Heart right ventricle (tissue), 16 donors: ENCODE data around the gene CAMK2N2. TPM values are rescaled to one million over a fixed set of nuclear protein-coding genes. Genes with fewer than 3 reads are reported as not detected.

Source experiments
- ATAC-seq, 8 donors: fragments of 200-7000 bp; cut with Tn5 transposase; one replicate each; pipeline ENCODE4 v1.9.1; 2020; ENCODE audit warnings: mild to moderate bottlenecking in 8 of 8, moderate library complexity in 8 of 8, moderate number of reproducible peaks in 1 of 8
- DNase-seq, 2 donors: peaks; one replicate each; pipeline ENCODE4 v3.0.0-alpha.2; 2020
- H3K27ac ChIP-seq, 10 donors: fragments of 200-600 bp; sonication (generic) in 2 of 10; one replicate each; pipeline versions ENCODE4 v1.5.0 to v1.8.0; 2020 to 2022; ENCODE audit warnings: mild to moderate bottlenecking in 3 of 10
- H3K27me3 ChIP-seq, 7 donors: fragments of 200-600 bp; one replicate each; pipeline ENCODE4 v1.8.0; 2021 to 2022; ENCODE audit warnings: mild to moderate bottlenecking in 2 of 7
- H3K36me3 ChIP-seq, 9 donors: fragments of 200-600 bp; sonication (generic) in 1 of 9; one replicate each; pipeline versions ENCODE4 v1.5.0 to v1.8.0; 2020 to 2022; ENCODE audit warnings: mild to moderate bottlenecking in 2 of 9
- H3K4me1 ChIP-seq, 9 donors: fragments of 200-600 bp; sonication (generic) in 1 of 9; one replicate each; pipeline versions ENCODE4 v1.5.0 to v1.8.0; 2020 to 2022; ENCODE audit warnings: mild to moderate bottlenecking in 4 of 9
- H3K4me3 ChIP-seq, 10 donors: fragments of 200-600 bp; sonication (generic) in 2 of 10; one replicate each; pipeline versions ENCODE4 v1.5.0 to v1.8.0; 2020 to 2022; ENCODE audit warnings: mild to moderate bottlenecking in 7 of 10, moderate library complexity in 2 of 10
- H3K9me3 ChIP-seq, 11 donors: fragments of 200-600 bp in 10 of 11; sonication (generic) in 2 of 11; one replicate each; pipeline versions ENCODE4 v1.5.0 to v1.8.0; 2013 to 2022; ENCODE audit warnings: mild to moderate bottlenecking in 2 of 11, control low read depth in 1 of 11, moderate library complexity in 1 of 11
- CTCF ChIP-seq, 9 donors: fragments of 200-600 bp; sonication (generic) in 2 of 9; IDR thresholded peaks; one replicate each; pipeline versions ENCODE4 v1.5.0 to v1.8.0; 2021 to 2022; ENCODE audit warnings: antibody characterized with exemption in 9 of 9, mild to moderate bottlenecking in 5 of 9, moderate library complexity in 1 of 9
- WGBS, 2 donors: extraction: QIAGEN DNeasy Blood & Tissue Kit; methylation state at CpG; one replicate each; pipeline ENCODE4 v1.1.7; 2013; ENCODE audit warnings: inconsistent platforms in 1 of 2; 5-methylcytosine and 5-hydroxymethylcytosine counted together
- intact Hi-C, 10 donors: fragments of 100-400 bp; cut with DNase I; formaldehyde crosslinking; loops; one replicate each; pipeline versions ENCODE4 v1.11.1 to v1.14.2; 2022
- polyA plus RNA-seq, 2 donors: library from polyadenylated mRNA; stranded (reverse); fragments of 200-250 nt; gene quantifications; one replicate each; pipeline ENCODE4 v1.2.3, GENCODE V29; 2013
- total RNA-seq, 10 donors: library from RNA; stranded (reverse); fragmentation: NEBNext Ultra II Directional in 3 of 10; extraction: Animal tissue kit (Norgen Biotek cat#: 25700) in 3 of 10; gene quantifications; one replicate each; pipeline versions ENCODE4 v1.2.1 to v1.2.4, GENCODE V29; 2021 to 2023
- donor health status: Arrhythmogenic right ventricular cardiomyopathy.
- donor health status: ischemic (EF 13 %, LVEDD 7.1; RV severe dilation, severe dysfunction).
- donor health status: healthy with polysubstance abuse.
- donor health status: DM: no; HTN: yes; CAD: no.
- donor health status: DM: no; HTN: no; CAD: no.
- donor health status: ischemic (EF 25% LVEDD 6.9; RV normal size, moderate dysfunction).
- donor health status: ischemic (EF 25% LVEDD 5.7; RV mildly dilated, moderate dysfunction).
- donor health status: healthy.
- donor health status: DM: yes; HTN: yes; CAD: no.
- donor health status: Ischemic cardiomyopathy.
- donor health status: ischemic (EF 35%, LVEDD 5.7; RV mildly dilated, moderate dysfunction).
- donor health status: nonischemic (EF 11% LVEDD 7.7; RV severe dilation, severe dysfunction).
- donor health status: DM: yes; HTN: yes; CAD: no.
- donor health status: PGD.
- donor health status: ischemic (EF 29% LVEDD 5.4; RV normal size, mild dysfunction).
- donor health status: nonischemic (EF 23%, LVEDD 6.1; RV moderate dilation, normal function).

The CAMK2N2 gene
- total and polyA plus RNA-seq, 12 donors: 0.12 to 0.30 (median 0.23) TPM; not detected in 8

GRCh38 chr3:184305577-184305976, 44.2 kb upstream of the CAMK2N2 start:
- ATAC-seq: peak in 2 of 8 donors; percentile 10 to 18
- TF ChIP-seq CTCF (IDR thresholded peaks at IDR 0.05): peak in 7 of 9 donors; percentile 20 to 43 (median 25)
- DNase-seq: no peak
- WGBS, 2 donors: 69 to 79% methylated on average over 1 of the region's 1 CpG
- intact Hi-C loops: loop anchor here in 1 of 10 donors (10.0 kb wide), 1 partner anchor 49 kb away; no protein-coding TSS in a partner anchor
- Histone ChIP-seq H3K4me1 (peaks cover 0 to 5% (median 4%) of the 10 kb centered on the region in 9 donors), H3K27ac (no peak overlapping the region), H3K4me3 (no peak overlapping the region), H3K36me3 (peaks cover 7 to 89% (median 87%) of the 10 kb centered on the region in 9 donors), H3K9me3 (no peaks in the 10 kb centered on the region), H3K27me3 (no peaks in the 10 kb centered on the region)

GRCh38 chr3:184300378-184300720, 39.0 kb upstream of the CAMK2N2 start:
- peak overlapping the region in 1 of 10 donors; percentile 93 for H3K27ac ChIP-seq

DNA sequence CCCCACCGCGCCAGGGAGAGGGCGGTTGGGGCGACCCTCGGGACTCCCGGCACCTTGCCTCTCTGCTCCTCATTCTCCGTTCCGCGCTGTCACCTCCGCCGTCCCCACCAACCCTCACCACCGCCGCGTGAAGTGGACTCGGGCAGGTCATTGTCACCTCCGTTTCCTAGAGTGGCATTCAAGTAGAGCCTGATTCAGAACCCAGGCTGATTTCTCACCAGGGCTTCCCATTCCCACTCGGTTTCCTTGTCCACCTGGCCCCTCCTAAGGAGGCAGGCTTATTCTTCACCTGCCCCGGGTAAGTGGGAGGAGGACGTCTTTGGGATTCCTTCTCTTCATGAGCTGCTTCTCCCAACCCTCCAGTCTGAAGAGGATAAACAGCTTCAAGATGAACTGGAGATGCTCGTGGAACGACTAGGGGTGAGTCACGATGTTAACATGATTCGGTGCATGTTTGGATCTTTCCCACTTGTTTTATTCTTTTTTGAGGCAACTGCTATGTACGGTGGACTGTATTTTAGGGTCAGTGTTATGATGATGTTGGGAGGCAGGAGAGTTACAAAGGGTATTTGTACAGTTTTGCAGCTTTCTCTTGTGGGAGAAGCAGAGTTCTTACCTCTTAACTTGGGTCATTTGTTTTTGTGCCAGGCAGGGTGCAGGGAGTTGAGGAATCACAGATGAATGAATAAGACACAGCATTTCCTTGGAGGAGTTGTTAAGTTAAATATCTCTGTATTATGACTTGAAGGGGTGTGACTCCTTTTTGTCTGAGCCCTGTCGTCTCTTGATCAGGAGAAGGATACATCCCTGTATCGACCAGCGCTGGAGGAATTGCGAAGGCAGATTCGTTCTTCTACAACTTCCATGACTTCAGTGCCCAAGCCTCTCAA, 38.4 kb upstream of the CAMK2N2 start:
- ATAC-seq: no peak
- Histone ChIP-seq H3K36me3 (peaks cover 7 to 47% (median 44%) of the 10 kb centered on the region in 9 donors), H3K27me3 (no peaks in the 10 kb centered on the region), H3K27ac (peak overlapping the region; percentile 9 to 93 (median 83)), H3K4me3 (peak overlapping the region; percentile 67 to 100 (median 92)), H3K9me3 (no peaks in the 10 kb centered on the region), H3K4me1 (peaks cover 5 to 24% (median 16%) of the 10 kb centered on the region in 9 donors)
- DNase-seq: no peak
- no peak for TF ChIP-seq CTCF (IDR thresholded peaks at IDR 0.05)
- intact Hi-C loops: loop anchor here in 5 of 10 donors (2.0 to 10.0 kb wide), 9 partner anchors 15 to 405 kb away; partner anchors contain the start of genes ALG3 (in 2 of the 5), EEF1AKMT4 (in 2 of the 5), ABCF3 (in 1 of the 5) and EIF4G1 (in 1 of the 5)
- WGBS, 2 donors: 15 to 16% methylated on average over 29 of the region's 29 CpGs

More at GRCh38 chr3:184300378-184300720, 39.0 kb upstream of the CAMK2N2 start:
- DNase-seq: no peak
- Histone ChIP-seq H3K9me3 (no peaks in the 10 kb centered on the region), H3K36me3 (peaks cover 7 to 53% (median 50%) of the 10 kb centered on the region in 9 donors), H3K4me1 (peaks cover 5 to 24% (median 16%) of the 10 kb centered on the region in 9 donors), H3K4me3 (peak overlapping the region in 7 of 10 donors; percentile 89 to 100 (median 96)), H3K27me3 (no peaks in the 10 kb centered on the region)
- intact Hi-C loops: loop anchor here in 1 of 10 donors (10.0 kb wide), 1 partner anchor 54 kb away; no protein-coding TSS in a partner anchor
- 72 to 79% methylated on average over 3 of the region's 3 CpGs for WGBS, 2 donors
- no peak for TF ChIP-seq CTCF (IDR thresholded peaks at IDR 0.05)
- no peak for ATAC-seq

DNA sequence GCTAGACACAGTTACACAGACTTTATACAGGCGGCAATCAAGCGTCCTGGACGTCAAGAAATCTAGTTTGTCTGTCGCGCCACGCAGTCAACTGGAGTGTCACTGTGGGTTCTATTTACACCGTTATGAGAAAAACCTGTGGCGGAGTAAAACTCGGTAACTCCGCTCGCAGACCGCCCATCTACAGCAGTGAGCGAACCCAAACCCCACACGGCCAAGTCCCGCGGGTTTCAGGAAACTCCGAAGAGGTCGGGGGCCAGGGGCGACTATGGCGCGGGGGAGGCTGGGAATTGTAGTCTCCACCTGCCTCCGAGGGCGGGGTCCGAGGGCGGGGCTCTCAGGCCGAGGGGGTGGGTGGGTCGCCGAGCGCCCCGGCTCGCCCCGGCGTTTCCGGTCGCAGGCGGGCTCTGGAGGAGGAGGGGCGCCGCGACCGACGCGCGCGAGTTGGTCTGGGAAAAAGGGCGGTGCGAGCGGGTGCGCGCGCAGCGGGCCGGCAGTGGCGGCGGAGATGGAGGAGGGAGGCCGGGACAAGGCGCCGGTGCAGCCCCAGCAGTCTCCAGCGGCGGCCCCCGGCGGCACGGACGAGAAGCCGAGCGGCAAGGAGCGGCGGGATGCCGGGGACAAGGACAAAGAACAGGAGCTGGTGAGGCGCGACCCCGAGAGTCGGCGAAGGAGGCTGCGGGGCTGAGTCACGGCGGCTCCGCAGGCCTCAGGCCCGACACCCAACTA, 37.6 kb upstream of the CAMK2N2 start, which contains the start of gene PSMD2:
Gene PSMD2, plus strand, starts transcription at position 483 of the 729 bp plus-strand sequence. Its CDS starts 26 bp downstream, at position 509.
- peak within 1 kb of the TSS; percentile 46 to 93 (median 83) for H3K27ac ChIP-seq
- no peaks in the 10 kb centered on the region for H3K27me3 ChIP-seq
- ATAC-seq (peak; percentile 99 to 100 (median 99)), DNase-seq (peak; percentile 98)
- H3K9me3 ChIP-seq: no peaks in the 10 kb centered on the region
- intact Hi-C loops: loop anchor here in 5 of 10 donors (2.0 to 10.0 kb wide), 8 partner anchors 16 to 404 kb away; partner anchors contain the start of genes ALG3 (in 2 of the 5), EEF1AKMT4 (in 2 of the 5), ABCF3 (in 1 of the 5) and EIF4G1 (in 1 of the 5)
- H3K4me1 ChIP-seq: peaks cover 5 to 24% (median 16%) of the 10 kb centered on the region in 9 donors
- WGBS, 2 donors: 0% methylated on average over 67 to 78 of the region's 78 CpGs
- H3K36me3 ChIP-seq: peaks cover 5 to 39% (median 36%) of the 10 kb centered on the region in 9 donors
- TF ChIP-seq CTCF (IDR thresholded peaks at IDR 0.05): no peak
- peak within 1 kb of the TSS; percentile 67 to 100 (median 92) for H3K4me3 ChIP-seq
